Esophagus squamous epithelium (tissue), 5 donors: ENCODE data around the gene RAB11B. TPM values are rescaled to one million over a fixed set of nuclear protein-coding genes. Genes with fewer than 3 reads are reported as not detected.

Experiments used
- DNase-seq: peaks from one replicate; lab custom pipeline; 2025; lab: John Stamatoyannopoulos, UW
- H3K27ac ChIP-seq, 4 donors: fragments of 200-600 bp; sonication (generic); one replicate each; pipeline ENCODE4 v1.5.1; 2016 to 2019; ENCODE audit warnings: mild to moderate bottlenecking in 1 of 4
- H3K27me3 ChIP-seq, 4 donors: fragments of 200-600 bp; sonication (generic); 1 replicate in 3 of 4; 2 replicates in 1 of 4; pipeline versions ENCODE4 v1.5.1 to v1.6.0; 2017 to 2021; ENCODE audit warnings: antibody characterized with exemption in 1 of 4
- H3K36me3 ChIP-seq, 3 donors: fragments of 200-600 bp; sonication (generic); one replicate each; pipeline ENCODE4 v1.5.1; 2016 to 2019
- H3K4me1 ChIP-seq, 3 donors: fragments of 200-600 bp; sonication (generic); one replicate each; pipeline ENCODE4 v1.5.1; 2017 to 2019
- H3K4me3 ChIP-seq, 4 donors: fragments of 200-600 bp; sonication (generic); 1 replicate in 3 of 4; 2 replicates in 1 of 4; pipeline ENCODE4 v1.5.1; 2016 to 2019; ENCODE audit warnings: mild to moderate bottlenecking in 2 of 4, moderate library complexity in 1 of 4
- H3K9me3 ChIP-seq, 3 donors: fragments of 200-600 bp; sonication (generic); one replicate each; pipeline ENCODE4 v1.5.1; 2016 to 2019
- CTCF ChIP-seq, 6 experiments: fragments of 450-650 bp in 4 of 6; fragments of 200-600 bp in 2 of 6; sonication (generic) in 2 of 6; IDR thresholded peaks; one replicate each; pipeline ENCODE4 v1.5.1; 2016 to 2019; ENCODE audit warnings: antibody characterized with exemption in 6 of 6, mild to moderate bottlenecking in 4 of 6, moderate library complexity in 4 of 6
- POLR2A ChIP-seq, 4 donors: fragments of 450-650 bp; IDR thresholded peaks; one replicate each; pipeline ENCODE4 v1.6.1; 2017; ENCODE audit warnings: antibody characterized with exemption in 4 of 4, mild to moderate bottlenecking in 4 of 4, moderate library complexity in 3 of 4
- WGBS, 2 donors: methylation state at CpG; one replicate each; pipeline ENCODE4 v1.1.5; 2018; 5-methylcytosine and 5-hydroxymethylcytosine counted together
- intact Hi-C: fragments of 100-400 bp; cut with DNase I; formaldehyde crosslinking; loops from one replicate; pipeline ENCODE4 v1.15.0; 2022
- total RNA-seq, 4 donors: library from RNA; depleted of rRNA; stranded (reverse); fragments of >200 nt; gene quantifications; one replicate each; pipeline ENCODE4 v1.1.0, GENCODE V29; 2016
- donor health status: DM: yes; HTN: yes; CAD: no.

The RAB11B gene
- total RNA-seq, 4 donors from 2014 or later = 11.3 to 44.0 (median 26.0) TPM

- Histone ChIP-seq H3K36me3 (peaks cover 0 to 29% (median 11%) of the 10 kb centered on the region in 3 donors), H3K27me3 (no peaks in the 10 kb centered on the region), H3K9me3 (no peaks in the 10 kb centered on the region), H3K27ac (peak overlapping the region in 3 of 4 donors; percentile 1 to 100 (median 99)), H3K4me1 (peaks cover 38 to 85% (median 55%) of the 10 kb centered on the region in 3 donors), H3K4me3 (no peak overlapping the region)
- 74 to 89% methylated on average over 8 to 9 of the region's 14 CpGs for WGBS, 2 donors
- DNase-seq = no peak
- intact Hi-C loops = loop anchor here (5.0 kb wide), 1 partner anchor 43 kb away; no protein-coding TSS in a partner anchor
- no peak for TF ChIP-seq CTCF (IDR thresholded peaks at IDR 0.05)
- TF ChIP-seq POLR2A (IDR thresholded peaks at IDR 0.05) = no peak
Observed at GRCh38 chr19:8395621-8396082, 5.5 kb downstream of the RAB11B start.

GRCh38 chr19:8396185-8396562 lies 6.0 kb downstream of the RAB11B start:
- no peak for DNase-seq
- H3K4me1 ChIP-seq = peaks cover 34 to 80% (median 52%) of the 10 kb centered on the region in 3 donors
- no peak overlapping the region for H3K4me3 ChIP-seq
- H3K9me3 ChIP-seq = no peaks in the 10 kb centered on the region
- peak overlapping the region in 3 of 4 donors; percentile 1 to 39 (median 21) for H3K27ac ChIP-seq
- WGBS, 2 donors = 30 to 45% methylated on average over 2 to 6 of the region's 7 CpGs
- no peak for TF ChIP-seq POLR2A (IDR thresholded peaks at IDR 0.05)
- TF ChIP-seq CTCF (IDR thresholded peaks at IDR 0.05) = no peak
- intact Hi-C loops = loop anchor here (5.0 kb wide), 1 partner anchor 44 kb away; no protein-coding TSS in a partner anchor
- H3K27me3 ChIP-seq = no peaks in the 10 kb centered on the region
- peaks cover 0 to 34% (median 13%) of the 10 kb centered on the region in 3 donors for H3K36me3 ChIP-seq

DNA sequence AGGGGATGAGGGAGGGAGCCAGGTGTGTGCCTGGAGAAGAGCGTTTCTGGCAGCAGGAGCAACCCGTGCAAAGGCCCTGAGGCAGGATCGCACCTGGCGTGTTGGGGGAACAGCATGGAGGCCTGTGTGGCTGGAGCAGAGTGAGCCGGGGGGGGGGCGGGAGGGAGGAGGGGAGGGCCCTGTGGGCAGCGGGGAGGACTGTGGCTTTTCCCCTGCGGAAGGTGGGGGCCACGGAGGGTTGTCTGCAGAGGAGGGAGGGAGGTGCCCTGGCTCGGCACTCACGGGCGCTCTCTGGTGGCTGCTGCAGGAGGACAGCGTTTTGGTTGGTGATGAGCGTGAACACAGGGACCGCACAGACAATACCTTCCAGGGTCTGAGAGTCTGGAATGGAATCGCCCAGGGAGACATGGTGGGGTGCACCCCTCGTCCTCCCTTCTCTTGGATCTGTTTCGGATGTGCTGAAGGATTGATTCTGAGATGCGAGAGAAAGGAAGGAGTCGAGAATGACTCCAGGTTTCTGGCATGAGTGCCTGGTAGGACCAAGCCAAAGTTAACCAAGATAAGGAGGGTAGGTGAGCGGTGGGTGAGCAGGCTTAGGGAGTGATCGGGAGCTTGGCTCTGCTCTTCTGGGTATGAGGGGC lies 6.5 kb downstream of the RAB11B start:
- H3K4me3 ChIP-seq = no peak overlapping the region

GRCh38 chr19:8397271-8397670 lies 7.1 kb downstream of the RAB11B start:
- WGBS, 2 donors = 34 to 43% methylated on average over 7 of the region's 7 CpGs
- Histone ChIP-seq H3K9me3 (no peaks in the 10 kb centered on the region), H3K4me1 (peaks cover 23 to 76% (median 45%) of the 10 kb centered on the region in 3 donors), H3K36me3 (peaks cover 8 to 45% (median 19%) of the 10 kb centered on the region in 3 donors), H3K27ac (peak overlapping the region in 1 of 4 donors; percentile 29), H3K4me3 (no peak overlapping the region), H3K27me3 (no peaks in the 10 kb centered on the region)
- DNase-seq = no peak
- intact Hi-C loops = loop anchor here (5.0 kb wide), 1 partner anchor 45 kb away; no protein-coding TSS in a partner anchor
- TF ChIP-seq POLR2A (IDR thresholded peaks at IDR 0.05) = no peak

More for the DNA sequence above, 6.5 kb downstream of the RAB11B start:
- Histone ChIP-seq H3K36me3 (peaks cover 2 to 40% (median 13%) of the 10 kb centered on the region in 3 donors), H3K27ac (peak overlapping the region in 3 of 4 donors; percentile 1 to 39 (median 21)), H3K4me1 (peaks cover 29 to 76% (median 47%) of the 10 kb centered on the region in 3 donors), H3K27me3 (no peaks in the 10 kb centered on the region), H3K9me3 (no peaks in the 10 kb centered on the region)
- intact Hi-C loops = loop anchor here (5.0 kb wide), 1 partner anchor 44 kb away; no protein-coding TSS in a partner anchor
- TF ChIP-seq CTCF (IDR thresholded peaks at IDR 0.05) (peak; percentile 44 to 75 (median 62)), POLR2A (IDR thresholded peaks at IDR 0.05) (no peak)
- 24 to 31% methylated on average over 7 to 11 of the region's 22 CpGs for WGBS, 2 donors
- no peak for DNase-seq

GRCh38 chr19:8397746-8398310 lies 7.7 kb downstream of the RAB11B start:
- no peak for DNase-seq
- H3K9me3 ChIP-seq = no peaks in the 10 kb centered on the region
- no peak overlapping the region for H3K4me3 ChIP-seq
- no peaks in the 10 kb centered on the region for H3K27me3 ChIP-seq
- H3K36me3 ChIP-seq = peaks cover 8 to 51% (median 24%) of the 10 kb centered on the region in 3 donors
- 55% methylated on average over 3 of the region's 10 CpGs; no CpG with 5 or more reads in 1 of the 2 donors for WGBS, 2 donors
- no peak for TF ChIP-seq POLR2A (IDR thresholded peaks at IDR 0.05)
- TF ChIP-seq CTCF (IDR thresholded peaks at IDR 0.05) = no peak
- intact Hi-C loops = loop anchor here (5.0 kb wide), 1 partner anchor 46 kb away; no protein-coding TSS in a partner anchor
- H3K4me1 ChIP-seq = peaks cover 22 to 76% (median 43%) of the 10 kb centered on the region in 3 donors
- peak overlapping the region in 1 of 4 donors; percentile 29 for H3K27ac ChIP-seq
